ENCODE measurements around the gene MECR.

DNA sequence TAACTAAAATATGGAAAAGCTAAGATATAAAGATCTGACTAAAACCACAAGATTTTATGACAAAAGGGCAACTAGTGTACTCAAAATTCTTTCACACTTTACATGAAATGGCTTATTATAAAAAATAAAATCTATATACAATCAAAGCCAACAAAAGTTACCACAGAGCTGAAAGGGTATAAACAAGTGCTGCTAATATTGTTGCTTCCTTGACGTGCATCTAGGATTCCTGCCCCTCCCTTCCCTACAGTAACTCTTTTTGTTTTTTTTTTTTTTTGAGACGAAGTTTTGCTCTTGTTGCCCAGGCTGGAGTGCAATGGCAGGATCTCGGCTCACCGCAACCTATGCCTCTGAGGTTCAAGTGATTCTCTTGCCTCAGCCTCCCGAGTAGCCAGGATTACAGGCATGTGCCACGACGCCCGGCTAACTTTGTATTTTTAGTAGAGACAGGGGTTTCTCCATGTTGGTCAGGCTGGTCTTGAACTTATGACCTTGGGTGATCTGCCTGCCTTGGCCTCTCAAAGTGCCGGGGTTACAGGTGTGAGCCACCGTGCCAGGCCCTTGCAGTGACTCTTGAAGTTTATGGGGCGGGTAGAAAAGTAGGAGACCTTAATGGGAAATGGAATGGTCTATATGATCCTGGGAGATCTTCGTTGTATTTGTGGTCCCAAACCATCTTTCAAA is 53.6 kb downstream of the MECR start:
- TF ChIP-seq POLR2A (IDR thresholded peaks at IDR 0.05; ENCODE audit: low read depth, low read length) (no peak), TAF1 (IDR thresholded peaks at IDR 0.05; ENCODE audit: borderline replicate concordance, low read depth, low read length) (no peak), POLR2AphosphoS5 (IDR thresholded peaks at IDR 0.05; ENCODE audit: low read depth, low read length) (0 out of 2 replicates have a peak, but pooled peaks have one; percentile 23)

Measured in GM12892 (cell line).